ENCODE results near the gene KCNG1.

DNA sequence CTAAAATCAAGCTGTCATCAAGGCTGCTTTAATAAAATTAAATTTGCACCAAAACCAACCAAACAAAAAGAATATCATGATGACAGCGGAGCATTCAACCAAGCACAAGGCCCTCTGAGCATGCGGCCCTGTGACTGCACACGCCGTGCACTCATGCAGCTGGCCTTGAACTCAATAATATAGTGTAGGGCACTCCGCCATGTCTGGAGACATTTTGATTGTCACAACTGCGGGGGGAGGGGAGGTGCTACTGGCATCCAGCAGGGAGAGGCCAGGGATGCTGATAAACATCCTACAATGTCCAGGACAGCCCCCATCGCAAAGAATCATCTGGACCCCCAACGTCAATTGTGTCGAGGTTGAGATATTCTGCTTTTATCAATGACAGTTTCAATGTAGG lies 54.6 kb downstream of the KCNG1 start:
- TF ChIP-seq CTCF (IDR thresholded peaks at IDR 0.05; ENCODE audit: low read length), result no peak
- TF ChIP-seq EZH2 (IDR thresholded peaks at IDR 0.05; ENCODE audit: borderline replicate concordance, low read length), result no peak
